ENCODE measurements around the gene ECEL1.

- no peak for TF ChIP-seq CTCF (IDR thresholded peaks at IDR 0.05)
- no peak for TF ChIP-seq POLR2A (IDR thresholded peaks at IDR 0.05)
These were observed 38.2 kb upstream of the ECEL1 start, which contains the start of gene CHRND for GRCh38 chr2:232525791-232526371.
